A673 (cell line): ENCODE measurements around the gene NPAS4. TPM values are rescaled to one million over a fixed set of nuclear protein-coding genes. Genes with fewer than 3 reads are reported as not detected.

Experiments
- BruUV-seq: library from RNA; stranded (reverse); fragments of 400-500 nt; replicated peaks from 2 replicates; lab custom pipeline; 2021; lab: Mats Ljungman, UMichigan
- CTCF ChIA-PET: fragments of 300-600 bp; sonication (Branson Sonifier 250); formaldehyde crosslinking; loops from one replicate; lab custom pipeline; 2022; ENCODE audit warnings: antibody characterized with exemption; lab: Charles Lee
- POLR2A ChIA-PET: fragments of 300-600 bp; sonication (Branson Sonifier 250); formaldehyde crosslinking; loops from one replicate; lab custom pipeline; 2022; ENCODE audit warnings: antibody characterized with exemption; ENCODE audit not compliant: low non-redundant PET; lab: Charles Lee
- DNase-seq: peaks from one replicate; pipeline ENCODE4 v3.0.0-alpha.2; 2015; ENCODE audit warnings: low spot score
- H3K27ac ChIP-seq: fragments of 200-600 bp; sonication (generic); 2 replicates; pipeline ENCODE4 v1.5.1; 2016; ENCODE audit warnings: mixed run types, low read depth, mild to moderate bottlenecking, mixed read lengths, antibody characterized with exemption, low read length; ENCODE audit not compliant: poor library complexity, severe bottlenecking
- H3K27me3 ChIP-seq: fragments of 200-600 bp; sonication (generic); replicated peaks from 2 replicates; pipeline ENCODE4 v1.6.1; 2017; ENCODE audit warnings: mixed run types, low read depth, mild to moderate bottlenecking, mixed read lengths, antibody characterized with exemption, low read length; ENCODE audit not compliant: insufficient read depth, poor library complexity
- H3K36me3 ChIP-seq: fragments of 200-600 bp; sonication (generic); 2 replicates; pipeline ENCODE4 v1.6.1; 2016; ENCODE audit warnings: mixed run types, mild to moderate bottlenecking, mixed read lengths, antibody characterized with exemption, low read length; ENCODE audit not compliant: insufficient read depth, poor library complexity, severe bottlenecking
- H3K4me1 ChIP-seq: fragments of 200-600 bp; sonication (generic); 2 replicates; pipeline ENCODE4 v1.6.1; 2017; ENCODE audit warnings: mixed run types, mild to moderate bottlenecking, mixed read lengths, antibody characterized with exemption, low read length; ENCODE audit not compliant: insufficient read depth, poor library complexity, severe bottlenecking
- H3K4me3 ChIP-seq: fragments of 200-600 bp; sonication (generic); 2 replicates; pipeline ENCODE4 v1.5.1; 2016; ENCODE audit warnings: low read depth, mixed run types, mild to moderate bottlenecking, mixed read lengths, low read length; ENCODE audit not compliant: poor library complexity, severe bottlenecking
- H3K9me3 ChIP-seq: fragments of 200-600 bp; sonication (generic); 2 replicates; pipeline ENCODE4 v1.6.1; 2016; ENCODE audit warnings: mixed run types, low read depth, mild to moderate bottlenecking, mixed read lengths, antibody characterized with exemption, low read length; ENCODE audit not compliant: poor library complexity, severe bottlenecking
- CTCF ChIP-seq: fragments of 300-800, 200-600 bp; sonication (generic); conservative IDR thresholded peaks from 2 replicates; pipeline ENCODE4 v1.5.1; 2017; ENCODE audit warnings: low read depth, mild to moderate bottlenecking, antibody characterized with exemption, low read length, moderate library complexity, mixed read lengths
- EZH2 ChIP-seq: fragments of 200-600 bp; sonication (generic); IDR thresholded peaks from 2 replicates; pipeline ENCODE4 v1.6.1; 2017; ENCODE audit warnings: borderline replicate concordance, low read depth, mild to moderate bottlenecking, mixed read lengths, antibody characterized with exemption, low read length; ENCODE audit not compliant: poor library complexity, severe bottlenecking
- intact Hi-C: fragments of 100-400 bp; cut with micrococcal nuclease; formaldehyde crosslinking; loops from one replicate; pipeline ENCODE4 v1.10.0; 2022; ENCODE audit not compliant: unreplicated experiment
- total RNA-seq: library from RNA; stranded (reverse); gene quantifications from 2 replicates; pipeline ENCODE4 v1.2.3, GENCODE V29; 2021

NPAS4 gene
- total RNA-seq, 1 experiment from 2014 or later = not detected

- no peaks in the 10 kb centered on the region for H3K36me3 ChIP-seq
- intact Hi-C loops = no loop called here
- no peaks in the 10 kb centered on the region for H3K9me3 ChIP-seq
- ChIA-PET POLR2A (no interaction called here), CTCF (no interaction called here)
- H3K4me1 ChIP-seq = peaks cover 4% of the 10 kb centered on the region
- no peak for TF ChIP-seq EZH2
- TF ChIP-seq CTCF = no peak
- no peak overlapping the region for H3K4me3 ChIP-seq
- no peak overlapping the region for H3K27ac ChIP-seq
- BruUV-seq = no TSS peak
- H3K27me3 ChIP-seq = peaks cover 7% of the 10 kb centered on the region
- no peak for DNase-seq
These were observed 7.7 kb upstream of the NPAS4 start for GRCh38 chr11:66413167-66413566.

GRCh38 chr11:66414120-66414934 lies 6.5 kb upstream of the NPAS4 start:
- ChIA-PET POLR2A (interaction anchor here (0.7 kb wide), 1 partner anchor 103 kb away, joined by 4 read pairs; no protein-coding TSS in a partner anchor), CTCF (interaction anchor here (0.5 kb wide), 1 partner anchor 152 kb away, joined by 3 read pairs; no protein-coding TSS in a partner anchor)
- Histone ChIP-seq H3K27ac (no peak overlapping the region), H3K27me3 (peaks cover 11% of the 10 kb centered on the region), H3K4me1 (peaks cover 1% of the 10 kb centered on the region), H3K36me3 (no peaks in the 10 kb centered on the region), H3K9me3 (no peaks in the 10 kb centered on the region), H3K4me3 (no peak overlapping the region)
- intact Hi-C loops = no loop called here
- no peak for DNase-seq
- BruUV-seq = no TSS peak
- no peak for TF ChIP-seq CTCF
- TF ChIP-seq EZH2 = no peak

GRCh38 chr11:66415423-66415822 lies 5.4 kb upstream of the NPAS4 start:
- no peak for DNase-seq
- Histone ChIP-seq H3K4me1 (no peaks in the 10 kb centered on the region), H3K27ac (no peak overlapping the region), H3K27me3 (peaks cover 22% of the 10 kb centered on the region), H3K36me3 (no peaks in the 10 kb centered on the region), H3K4me3 (no peak overlapping the region), H3K9me3 (no peaks in the 10 kb centered on the region)
- intact Hi-C loops = no loop called here
- POLR2A ChIA-PET = no interaction called here
- TF ChIP-seq CTCF = no peak
- no TSS peak for BruUV-seq
- CTCF ChIA-PET = no interaction called here
